SK-N-SH treated with all-trans-retinoic acid at 6 μM for 48 hours (cell line): ENCODE data around the gene SPTSSA.

ENCODE experiments used
- ATAC-seq: fragments of 200-7000 bp; cut with Tn5 transposase; 3 replicates; pipeline ENCODE4 v1.9.1; 2020; ENCODE audit warnings: mild to moderate bottlenecking, moderate library complexity
- ARNTL ChIP-seq: fragments of 450-650 bp; formaldehyde crosslinking; IDR thresholded peaks from 2 replicates; pipeline ENCODE4 v1.5.0; 2020; ENCODE audit warnings: low read depth, mild to moderate bottlenecking, moderate library complexity, borderline replicate concordance
- BACH2 ChIP-seq: fragments of 250-450 bp; sonication (Bioruptor Pico); IDR thresholded peaks from 2 replicates; pipeline ENCODE4 v1.9.0; 2021; ENCODE audit warnings: mild to moderate bottlenecking, borderline replicate concordance
- CREB5 ChIP-seq: fragments of 250-450 bp; sonication (Bioruptor Pico); IDR thresholded peaks from 2 replicates; pipeline ENCODE4 v1.5.1; 2020; ENCODE audit warnings: low read depth, mild to moderate bottlenecking, moderate library complexity
- CSDC2 ChIP-seq: fragments of 250-450 bp; sonication (Bioruptor Pico); IDR thresholded peaks from 2 replicates; pipeline ENCODE4 v1.5.0; 2020; ENCODE audit warnings: mild to moderate bottlenecking, moderate library complexity
- CSRNP3 ChIP-seq: fragments of 250-450 bp; sonication (Bioruptor Pico); IDR thresholded peaks from 2 replicates; pipeline ENCODE4 v1.5.1; 2021; ENCODE audit warnings: mild to moderate bottlenecking, moderate library complexity
- ESRRG ChIP-seq: fragments of 250-450 bp; sonication (Bioruptor Pico); IDR thresholded peaks from 2 replicates; pipeline ENCODE4 v1.6.1; 2021; ENCODE audit warnings: mild to moderate bottlenecking
- GLIS3 ChIP-seq: fragments of 250-450 bp; sonication (Bioruptor Pico); IDR thresholded peaks from 2 replicates; pipeline ENCODE4 v1.5.0; 2020; ENCODE audit warnings: mild to moderate bottlenecking, moderate library complexity
- ISL1 ChIP-seq: fragments of 250-450 bp; sonication (Bioruptor Pico); IDR thresholded peaks from 2 replicates; pipeline ENCODE4 v2.1.2; 2022; ENCODE audit warnings: mild to moderate bottlenecking, moderate library complexity
- OSR1 ChIP-seq: fragments of 250-450 bp; sonication (Bioruptor Pico); IDR thresholded peaks from 2 replicates; pipeline ENCODE4 v1.8.0; 2022; ENCODE audit warnings: moderate library complexity, mild to moderate bottlenecking, inconsistent platforms
- PATZ1 ChIP-seq: fragments of 250-450 bp; sonication (Bioruptor Pico); IDR thresholded peaks from 2 replicates; pipeline ENCODE4 v1.8.0; 2020; ENCODE audit warnings: mild to moderate bottlenecking, moderate library complexity, borderline replicate concordance
- PPARA ChIP-seq: fragments of 250-450 bp; sonication (Bioruptor Pico); IDR thresholded peaks from 2 replicates; pipeline ENCODE4 v1.5.0; 2020; ENCODE audit warnings: mild to moderate bottlenecking, borderline replicate concordance
- SNAI2 ChIP-seq: fragments of 250-450 bp; sonication (Bioruptor Pico); IDR thresholded peaks from 2 replicates; pipeline ENCODE4 v1.5.0; 2020; ENCODE audit warnings: mild to moderate bottlenecking, moderate library complexity
- TCF4 ChIP-seq: fragments of 250-450 bp; sonication (Bioruptor Pico); IDR thresholded peaks from 2 replicates; pipeline ENCODE4 v1.8.0; 2021; ENCODE audit warnings: mild to moderate bottlenecking, moderate library complexity, borderline replicate concordance
- TOX ChIP-seq: fragments of 250-450 bp; sonication (Bioruptor Pico); IDR thresholded peaks from 2 replicates; pipeline ENCODE4 v1.8.0; 2021; ENCODE audit warnings: mild to moderate bottlenecking, moderate library complexity, borderline replicate concordance
- TSHZ2 ChIP-seq: fragments of 250-450 bp; sonication (Bioruptor Pico); IDR thresholded peaks from 2 replicates; pipeline ENCODE4 v1.5.0; 2020; ENCODE audit warnings: mild to moderate bottlenecking, moderate library complexity
- ZC3H10 ChIP-seq: fragments of 250-450 bp; sonication (Bioruptor Pico); IDR thresholded peaks from 2 replicates; pipeline ENCODE4 v1.5.1; 2021; ENCODE audit warnings: mild to moderate bottlenecking, moderate library complexity
- ZFP3 ChIP-seq: fragments of 250-450 bp; sonication (Bioruptor Pico); IDR thresholded peaks from 2 replicates; pipeline ENCODE4 v1.5.0; 2020; ENCODE audit warnings: mild to moderate bottlenecking, moderate library complexity
- ZFP30 ChIP-seq: fragments of 450-650 bp; formaldehyde crosslinking; IDR thresholded peaks from 2 replicates; pipeline ENCODE4 v1.5.0; 2022; ENCODE audit warnings: mild to moderate bottlenecking, moderate library complexity
- ZNF8 ChIP-seq: fragments of 450-650 bp; formaldehyde crosslinking; IDR thresholded peaks from 2 replicates; pipeline ENCODE4 v1.5.0; 2020; ENCODE audit warnings: mild to moderate bottlenecking, moderate library complexity

Gene SPTSSA

GRCh38 chr14:34496007-34496678 is 34.1 kb upstream of the SPTSSA start:
- no peak for TF ChIP-seq ZFP30
- no peak for TF ChIP-seq GLIS3 (CRISPR knock-in tag)
- TF ChIP-seq CSDC2 (CRISPR knock-in tag): no peak
- TF ChIP-seq TSHZ2 (CRISPR knock-in tag): no peak
- no peak for TF ChIP-seq BACH2 (CRISPR knock-in tag)
- TF ChIP-seq TOX (CRISPR knock-in tag): no peak
- no peak for TF ChIP-seq ARNTL (CRISPR knock-in tag)
- TF ChIP-seq CREB5 (CRISPR knock-in tag): no peak
- TF ChIP-seq TCF4 (CRISPR knock-in tag): no peak
- no peak for TF ChIP-seq ZNF8 (CRISPR knock-in tag)
- no peak for TF ChIP-seq ZC3H10 (CRISPR knock-in tag)
- no peak for TF ChIP-seq ESRRG (CRISPR knock-in tag)
- no peak for TF ChIP-seq ZFP3 (CRISPR knock-in tag)
- no peak for TF ChIP-seq PPARA (CRISPR knock-in tag)
- TF ChIP-seq CSRNP3 (CRISPR knock-in tag): no peak
- TF ChIP-seq ISL1: no peak
- no peak for ATAC-seq

GRCh38 chr14:34489324-34489723 is 27.3 kb upstream of the SPTSSA start:
- ATAC-seq: no peak

GRCh38 chr14:34488528-34488927 is 26.5 kb upstream of the SPTSSA start:
- TF ChIP-seq ARNTL (CRISPR knock-in tag) (no peak), CSDC2 (CRISPR knock-in tag) (no peak), ZFP3 (CRISPR knock-in tag) (no peak), GLIS3 (CRISPR knock-in tag) (no peak), CSRNP3 (CRISPR knock-in tag) (no peak), PATZ1 (CRISPR knock-in tag) (no peak), PPARA (CRISPR knock-in tag) (no peak), CREB5 (CRISPR knock-in tag) (no peak), TCF4 (CRISPR knock-in tag) (no peak), ZFP30 (no peak), OSR1 (no peak), ISL1 (no peak)
- no peak for ATAC-seq

More at GRCh38 chr14:34489324-34489723, 27.3 kb upstream of the SPTSSA start:
- no peak for TF ChIP-seq SNAI2 (CRISPR knock-in tag)
- no peak for TF ChIP-seq PPARA (CRISPR knock-in tag)
- no peak for TF ChIP-seq TSHZ2 (CRISPR knock-in tag)
